Smooth muscle cell (in vitro differentiated cells): ENCODE data around the gene ATP11C. TPM values are rescaled to one million over a fixed set of nuclear protein-coding genes. Genes with fewer than 3 reads are reported as not detected.
A peak's percentile ranks its signal among the peaks of the same experiment; 100 is the strongest.

Experiments used
- DNase-seq: peaks from one replicate; lab custom pipeline; 2025; ENCODE audit not compliant: unreplicated experiment; lab: John Stamatoyannopoulos, UW
- H2AFZ ChIP-seq: fragments of 200-600 bp; sonication (generic); 2 replicates; pipeline ENCODE4 v1.6.0; 2016; ENCODE audit warnings: antibody characterized with exemption, low read depth, mild to moderate bottlenecking
- H3F3A ChIP-seq: fragments of 200-600 bp; sonication (generic); 2 replicates; pipeline ENCODE4 v1.6.0; 2017; ENCODE audit warnings: antibody characterized with exemption, low read depth
- H3K27ac ChIP-seq: fragments of 200-600 bp; sonication (generic); 2 replicates; pipeline ENCODE4 v1.5.1; 2016; ENCODE audit warnings: low read depth, mild to moderate bottlenecking
- H3K27me3 ChIP-seq: fragments of 200-600 bp; sonication (generic); 2 replicates; pipeline ENCODE4 v1.6.1; 2016; ENCODE audit warnings: low read depth, mild to moderate bottlenecking
- H3K36me3 ChIP-seq: fragments of 200-600 bp; sonication (generic); 2 replicates; pipeline ENCODE4 v1.5.1; 2016; ENCODE audit warnings: low read depth
- H3K4me1 ChIP-seq: fragments of 200-600 bp; sonication (generic); 2 replicates; pipeline ENCODE4 v1.5.1; 2016; ENCODE audit warnings: low read depth
- H3K4me2 ChIP-seq: fragments of 200-600 bp; sonication (generic); 2 replicates; pipeline ENCODE4 v1.6.0; 2016; ENCODE audit warnings: mild to moderate bottlenecking
- H3K4me3 ChIP-seq: fragments of 200-600 bp; sonication (generic); 2 replicates; pipeline ENCODE4 v1.5.1; 2016; ENCODE audit warnings: mild to moderate bottlenecking
- H3K79me2 ChIP-seq: fragments of 200-600 bp; sonication (generic); 2 replicates; pipeline ENCODE4 v1.6.0; 2016; ENCODE audit warnings: low read depth, mild to moderate bottlenecking
- H3K9ac ChIP-seq: fragments of 200-600 bp; sonication (generic); 2 replicates; pipeline ENCODE4 v1.6.0; 2016; ENCODE audit warnings: low read depth
- H3K9me3 ChIP-seq: fragments of 200-600 bp; sonication (generic); replicated peaks from 2 replicates; pipeline ENCODE4 v1.5.1; 2016; ENCODE audit warnings: low read depth
- H4K20me1 ChIP-seq: fragments of 200-600 bp; sonication (generic); 2 replicates; pipeline ENCODE4 v1.6.0; 2016; ENCODE audit warnings: low read depth
- CTCF ChIP-seq: fragments of 200-600 bp; sonication (generic); IDR thresholded peaks from 2 replicates; pipeline ENCODE4 v1.5.1; 2017; ENCODE audit warnings: borderline replicate concordance, mild to moderate bottlenecking, antibody characterized with exemption; ENCODE audit not compliant: insufficient read depth, poor library complexity, severe bottlenecking
- WGBS: methylation state at CpG from one replicate; pipeline ENCODE4 v1.1.7; 2016; ENCODE audit warnings: low lambda C conversion rate; 5-methylcytosine and 5-hydroxymethylcytosine counted together
- polyA plus RNA-seq: library from polyadenylated mRNA; unstranded; fragments of >200 nt; fragmentation: Nextera tagmentation; extraction: Ambion mirVana; gene quantifications from 2 replicates; pipeline ENCODE4 v1.2.1, GENCODE V29; 2016
- total RNA-seq: library from RNA; depleted of rRNA; stranded (reverse); fragments of >200 nt; gene quantifications from 2 replicates; pipeline ENCODE4 v1.2.3, GENCODE V29; 2014

Gene ATP11C
- total and polyA plus RNA-seq, 2 experiments from 2014 or later = 3.2 to 17.1 TPM

DNA sequence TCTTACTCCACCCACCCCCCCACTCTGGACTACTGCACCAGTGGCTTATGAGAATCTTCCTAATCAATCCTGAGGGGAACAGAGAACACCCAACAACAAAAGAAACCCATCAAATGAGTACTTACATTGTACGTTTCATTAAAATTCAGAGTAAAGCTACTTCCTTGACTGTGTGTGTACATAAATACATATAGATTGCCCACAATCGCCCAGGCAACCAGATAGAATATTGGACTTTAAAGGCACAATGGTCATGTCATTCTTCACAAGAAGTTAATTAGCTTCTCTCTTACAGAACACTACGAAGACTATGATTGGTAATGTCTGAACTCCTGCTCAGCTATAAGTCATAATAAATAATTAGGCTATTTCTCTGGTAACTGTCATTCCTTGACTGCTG lies 12.2 kb upstream of the ATP11C start:
- Histone ChIP-seq H3K9ac (no peak overlapping the region), H3K79me2 (no peaks in the 10 kb centered on the region), H3K4me1 (no peaks in the 10 kb centered on the region), H3K27me3 (no peaks in the 10 kb centered on the region), H4K20me1 (no peaks in the 10 kb centered on the region), H3F3A (no peaks in the 10 kb centered on the region), H3K27ac (no peak overlapping the region), H3K36me3 (no peaks in the 10 kb centered on the region), H3K9me3 (no peaks in the 10 kb centered on the region), H2AFZ (no peak overlapping the region), H3K4me2 (no peak overlapping the region), H3K4me3 (no peak overlapping the region)
- no peak for DNase-seq
- no peak for TF ChIP-seq CTCF
- 78% methylated on average over 3 of the region's 3 CpGs for WGBS

DNA sequence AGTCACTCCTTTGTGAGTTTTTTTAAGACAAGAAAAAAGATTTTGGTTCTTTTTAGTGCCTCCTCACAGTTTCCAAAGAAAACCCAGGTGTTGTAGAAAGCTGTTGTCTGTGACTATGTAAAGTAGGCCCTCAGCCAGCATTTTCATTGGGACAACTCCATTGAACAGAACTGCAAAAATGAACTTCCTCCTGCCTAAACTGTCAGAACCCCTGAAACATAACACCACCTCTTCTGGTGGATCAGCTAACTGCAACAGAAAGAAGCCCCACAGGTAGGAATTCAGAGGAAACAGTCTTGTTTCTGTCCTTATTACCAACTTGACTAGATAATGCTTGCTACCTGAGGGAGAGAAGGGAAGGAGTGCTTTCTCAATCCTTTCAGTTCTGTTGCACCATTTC lies 3.4 kb upstream of the ATP11C start:
- H3K79me2 ChIP-seq = no peaks in the 10 kb centered on the region

GRCh38 chrX:139933904-139934303 lies 1.1 kb upstream of the ATP11C start:
- Histone ChIP-seq H3K4me1 (no peaks in the 10 kb centered on the region), H3K4me2 (peak overlapping the region; percentile 90), H2AFZ (peak overlapping the region; percentile 95), H3K4me3 (peak overlapping the region; percentile 73), H3F3A (peaks cover 5% of the 10 kb centered on the region), H4K20me1 (peaks cover 27% of the 10 kb centered on the region), H3K27ac (peak overlapping the region; percentile 43), H3K36me3 (no peaks in the 10 kb centered on the region), H3K9ac (no peak overlapping the region), H3K27me3 (no peaks in the 10 kb centered on the region), H3K9me3 (no peaks in the 10 kb centered on the region), H3K79me2 (no peaks in the 10 kb centered on the region)
- no peak for TF ChIP-seq CTCF
- 71% methylated on average over 15 of the region's 15 CpGs for WGBS
- DNase-seq = no peak

More for the DNA sequence above, 3.4 kb upstream of the ATP11C start:
- Histone ChIP-seq H4K20me1 (peaks cover 5% of the 10 kb centered on the region), H3K4me3 (no peak overlapping the region), H3K4me2 (no peak overlapping the region), H3K4me1 (no peaks in the 10 kb centered on the region), H3K36me3 (no peaks in the 10 kb centered on the region), H3K27me3 (no peaks in the 10 kb centered on the region), H3K9me3 (no peaks in the 10 kb centered on the region), H3K27ac (no peak overlapping the region), H3F3A (peaks cover 5% of the 10 kb centered on the region), H2AFZ (no peak overlapping the region), H3K9ac (no peak overlapping the region)
- TF ChIP-seq CTCF = no peak
- DNase-seq = no peak

DNA sequence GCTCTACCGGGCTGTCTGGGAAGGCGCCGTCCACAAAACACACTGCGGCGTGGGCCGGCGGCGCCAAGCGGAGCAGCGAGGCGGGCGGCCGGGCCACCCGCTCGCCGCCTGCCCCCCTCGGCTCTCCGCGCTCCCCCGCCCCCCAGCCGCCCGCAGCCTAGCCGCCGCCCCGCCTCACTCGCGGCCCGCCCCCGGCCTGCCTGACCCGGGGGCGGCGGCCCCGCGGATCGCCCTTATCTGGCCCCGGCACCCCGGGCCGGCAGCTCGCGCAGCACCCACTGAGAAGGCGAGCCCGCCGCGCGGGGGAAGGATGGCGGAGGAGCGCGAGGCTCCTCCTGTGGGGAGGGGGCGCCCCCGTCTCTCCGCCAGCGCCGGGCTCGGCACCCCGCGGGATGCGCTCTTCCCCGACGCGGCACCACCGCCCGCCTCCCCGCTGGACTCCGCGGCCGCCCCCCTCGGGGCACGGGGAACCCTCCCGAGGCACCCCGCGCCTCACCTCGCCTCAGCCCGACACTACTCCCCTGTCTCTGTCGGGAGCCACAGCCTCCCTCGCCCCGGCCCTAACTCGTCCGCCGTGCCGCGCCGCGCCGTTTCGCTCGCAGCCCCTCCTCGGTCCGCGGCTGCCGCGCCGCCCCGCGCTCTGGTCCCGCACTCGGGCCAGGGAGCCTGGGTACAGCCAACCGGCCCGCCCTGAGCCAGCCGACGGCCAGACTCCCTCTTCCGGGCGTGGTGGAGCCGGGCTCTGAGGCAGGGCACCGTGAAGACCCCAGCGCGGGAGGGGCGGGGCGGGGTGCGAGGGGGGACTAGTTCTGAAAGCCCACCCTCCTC lies 566 bp downstream of the ATP11C start:
- peaks cover 41% of the 10 kb centered on the region for H4K20me1 ChIP-seq
- H3F3A ChIP-seq = peaks cover 5% of the 10 kb centered on the region
- no peaks in the 10 kb centered on the region for H3K79me2 ChIP-seq
- peak; percentile 48 for DNase-seq
- peak overlapping the region; percentile 90 for H3K4me2 ChIP-seq
- H3K4me3 ChIP-seq = peak overlapping the region; percentile 73
- no peaks in the 10 kb centered on the region for H3K9me3 ChIP-seq
- H2AFZ ChIP-seq = peak overlapping the region; percentile 95
- peak overlapping the region; percentile 73 for H3K9ac ChIP-seq
- WGBS = 60% methylated on average over 15 of the region's 109 CpGs
- H3K4me1 ChIP-seq = no peaks in the 10 kb centered on the region
- TF ChIP-seq CTCF = no peak
- H3K36me3 ChIP-seq = no peaks in the 10 kb centered on the region
- no peaks in the 10 kb centered on the region for H3K27me3 ChIP-seq
- peak overlapping the region; percentile 86 for H3K27ac ChIP-seq
